Central memory CD4-positive, alpha-beta T cell (primary cell): Measurements from ENCODE around the gene CD58.

ENCODE experiments used
- DNase-seq: peaks from one replicate; pipeline ENCODE4 v3.0.0; 2022

The CD58 gene

DNA sequence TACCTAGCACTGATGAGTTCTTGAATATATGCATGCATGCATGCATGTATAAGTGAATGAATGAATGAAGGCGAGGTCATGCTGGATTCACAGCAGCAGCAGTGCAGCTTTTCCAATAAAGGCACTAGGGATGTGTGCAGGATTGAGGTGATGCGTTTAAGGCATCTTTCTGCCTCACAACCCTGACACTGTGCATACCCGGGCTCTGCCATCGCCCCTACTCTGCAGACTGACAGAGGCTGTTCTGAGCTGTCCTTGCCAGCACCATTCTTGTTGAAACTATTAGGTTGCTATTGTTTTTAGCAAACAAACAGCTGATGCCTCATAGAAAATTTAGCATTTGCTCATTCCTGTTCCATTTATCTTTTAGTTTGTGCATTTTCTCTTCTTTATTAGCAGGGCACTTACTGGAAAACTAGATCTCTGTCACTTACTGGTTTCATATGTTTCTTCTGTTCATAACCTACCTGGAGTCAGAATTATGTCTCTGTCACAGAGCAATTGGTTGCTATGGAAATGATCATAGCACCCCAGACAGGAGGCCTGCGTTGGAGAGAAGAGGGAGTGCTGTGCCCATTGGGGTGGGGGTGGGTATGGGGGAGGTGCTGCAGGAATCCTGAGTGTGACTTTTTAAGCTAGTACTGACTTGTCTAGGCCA lies 79.0 kb downstream of the CD58 start:
- DNase-seq: no peak

DNA sequence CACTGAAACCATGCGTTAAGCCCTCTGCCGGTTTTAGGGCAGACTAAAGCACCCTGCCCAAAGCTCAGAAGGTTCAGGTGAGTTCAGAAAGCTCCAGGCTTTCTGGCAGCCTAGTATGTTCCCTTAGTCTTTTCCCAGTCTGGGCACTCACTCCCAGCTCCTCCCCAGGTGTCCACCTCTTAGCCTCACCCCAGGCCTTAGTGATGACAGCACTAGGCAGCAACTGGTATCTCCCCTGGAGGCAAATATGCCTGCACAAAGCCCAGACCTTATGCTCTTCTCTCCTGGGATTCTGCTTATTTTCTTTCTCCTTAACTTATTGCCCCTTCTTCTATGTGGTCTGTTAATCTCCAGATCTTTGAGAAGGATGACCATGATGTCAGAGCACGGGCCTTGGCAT lies 80.2 kb downstream of the CD58 start:
- DNase-seq: no peak

DNA sequence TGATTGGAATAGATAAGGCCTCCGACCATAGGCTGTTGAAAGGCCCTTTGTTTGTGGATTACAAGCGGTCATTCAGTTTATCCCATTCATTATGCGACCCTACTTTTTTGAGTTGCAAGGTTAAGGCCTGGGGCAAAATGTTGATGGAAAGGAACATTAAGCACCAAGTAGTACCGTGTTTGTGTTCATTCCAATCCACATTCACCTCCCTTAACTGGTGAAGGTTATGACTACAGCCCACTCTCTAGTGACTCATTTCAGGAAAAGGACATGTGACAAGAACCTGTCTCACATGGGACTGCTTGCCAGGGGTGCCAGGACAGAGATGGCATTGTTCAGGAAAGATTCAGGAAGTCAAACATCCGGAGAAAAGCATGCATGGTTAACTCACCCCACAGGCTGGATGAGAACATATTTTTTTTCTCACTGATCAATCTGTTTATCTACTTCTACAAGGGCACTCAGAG lies 81.6 kb downstream of the CD58 start:
- DNase-seq: no peak

DNA sequence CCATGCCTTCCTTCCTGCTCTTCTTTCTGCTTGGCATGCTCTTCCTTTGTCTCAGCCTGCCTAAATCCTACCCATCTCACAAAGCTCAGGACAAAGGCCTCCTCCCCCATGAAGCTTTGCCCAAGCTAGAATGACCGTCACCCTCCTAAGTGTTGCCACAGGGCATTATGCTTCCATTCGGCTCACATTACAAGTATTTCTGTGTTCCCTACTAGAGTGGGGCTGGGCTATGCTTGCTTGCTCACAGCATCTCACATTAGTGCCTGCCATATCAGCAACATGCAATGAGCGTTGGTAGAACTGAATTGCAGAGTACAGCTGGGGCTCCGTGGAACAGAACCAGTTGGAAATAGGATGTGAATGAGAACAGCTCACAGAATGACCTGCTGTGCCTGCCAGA lies 82.8 kb downstream of the CD58 start:
- DNase-seq: no peak

DNA sequence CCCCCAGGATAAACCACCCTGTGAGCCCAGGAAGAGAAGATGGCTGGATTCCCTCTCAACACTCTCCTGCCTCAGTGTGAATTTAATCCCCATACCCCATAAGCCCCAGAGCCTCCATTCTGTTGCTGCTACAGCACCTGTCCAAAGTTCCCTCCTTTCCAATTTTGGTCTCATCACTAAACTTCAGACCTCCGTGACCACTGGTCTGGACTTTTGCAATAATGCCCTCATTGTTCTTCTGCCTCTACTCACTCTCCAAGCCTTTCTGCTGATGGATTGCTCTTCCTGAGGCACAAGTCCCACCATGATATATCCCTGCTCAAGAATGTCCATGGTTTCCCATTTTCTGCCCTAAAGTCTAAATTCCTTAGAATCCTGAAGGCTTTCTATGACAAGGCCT lies 83.2 kb downstream of the CD58 start:
- DNase-seq: no peak

DNA sequence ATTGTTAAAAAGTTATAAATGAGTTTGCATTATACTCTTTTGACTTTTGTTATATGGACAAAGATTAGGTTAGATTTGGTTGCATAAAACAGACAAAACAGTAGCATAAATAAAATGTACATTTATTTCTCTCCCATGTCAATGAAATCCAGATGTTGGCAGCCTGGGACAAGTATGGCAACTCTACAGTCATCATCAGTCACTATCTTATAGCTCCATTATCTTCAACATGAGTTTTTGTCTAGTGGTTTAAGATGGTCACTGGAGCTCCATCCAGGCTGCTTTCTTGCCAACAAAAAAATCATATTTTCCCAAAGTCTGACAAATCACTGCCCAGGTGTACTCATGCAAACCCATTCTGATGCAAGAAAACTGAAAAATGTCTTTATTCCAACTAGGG lies 83.8 kb downstream of the CD58 start:
- DNase-seq: no peak

DNA sequence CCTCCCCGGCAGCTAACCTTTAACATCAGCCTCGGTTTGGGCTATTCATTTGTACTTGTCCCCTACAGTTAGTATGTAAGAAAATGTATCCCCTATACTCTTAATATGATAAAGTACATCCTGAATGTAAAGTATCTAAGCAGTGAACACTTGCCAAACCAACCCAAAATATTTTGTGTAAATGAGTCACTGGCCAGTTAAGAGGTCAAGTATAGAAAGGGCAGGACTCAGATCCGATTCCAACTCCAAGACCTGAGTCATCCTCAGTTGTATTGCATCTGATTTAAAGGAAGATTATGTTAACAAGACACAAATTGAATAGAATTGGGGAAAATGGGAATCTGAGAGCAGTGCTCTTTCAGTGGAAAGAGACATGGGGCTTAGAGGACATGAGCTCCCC lies 84.4 kb downstream of the CD58 start:
- no peak for DNase-seq

DNA sequence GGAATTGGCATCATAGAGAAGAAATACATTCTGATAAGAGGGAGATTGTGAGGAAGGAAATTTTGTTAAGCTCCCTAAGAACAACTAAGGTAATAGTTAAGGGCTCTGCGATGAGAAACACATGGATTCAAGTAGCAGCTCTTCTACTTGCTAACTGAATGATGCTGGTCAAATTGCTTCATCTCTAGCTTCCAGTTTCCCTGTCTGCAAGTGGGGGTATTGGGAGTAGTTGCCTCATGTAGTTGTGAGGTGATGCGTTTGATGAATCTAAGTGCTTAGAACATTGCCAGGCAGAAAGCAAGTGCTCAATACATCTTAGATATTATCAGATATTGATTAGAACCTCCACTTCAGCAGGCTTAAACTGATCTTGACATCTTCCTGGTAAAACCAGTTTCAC lies 84.8 kb downstream of the CD58 start:
- no peak for DNase-seq

DNA sequence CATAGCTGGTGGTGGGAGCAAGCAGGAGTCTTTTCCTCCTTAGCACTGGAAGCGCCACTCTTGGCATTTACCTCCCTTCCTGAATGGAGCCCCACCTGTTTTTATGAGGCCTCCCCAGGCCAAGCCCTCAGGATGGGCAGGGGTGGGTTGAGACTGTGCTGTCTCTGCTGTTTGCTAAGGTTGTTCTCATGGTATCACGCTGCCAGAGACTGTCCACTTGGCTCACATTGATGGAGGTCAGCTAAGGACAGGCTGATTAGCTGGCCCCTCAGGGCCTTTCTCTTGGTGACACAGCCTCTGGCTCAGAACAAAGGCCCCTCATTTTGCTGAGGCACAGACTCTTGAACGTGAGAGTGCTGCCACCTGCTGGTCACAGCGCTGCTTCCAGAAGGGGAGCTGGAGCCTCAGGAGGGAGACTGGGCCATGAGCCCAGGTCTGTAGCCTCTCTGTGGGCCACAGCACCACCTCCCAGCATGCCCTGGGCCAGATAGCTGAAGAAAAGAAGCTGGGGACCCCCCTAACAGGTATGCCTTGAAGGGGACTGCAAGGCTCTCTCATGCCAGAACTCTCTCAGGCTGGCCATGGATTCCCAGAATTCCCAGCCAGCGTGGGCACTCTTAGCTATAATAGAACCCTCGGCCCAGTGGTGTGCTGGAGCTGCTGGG lies 85.6 kb downstream of the CD58 start:
- DNase-seq: peak; percentile 71

DNA sequence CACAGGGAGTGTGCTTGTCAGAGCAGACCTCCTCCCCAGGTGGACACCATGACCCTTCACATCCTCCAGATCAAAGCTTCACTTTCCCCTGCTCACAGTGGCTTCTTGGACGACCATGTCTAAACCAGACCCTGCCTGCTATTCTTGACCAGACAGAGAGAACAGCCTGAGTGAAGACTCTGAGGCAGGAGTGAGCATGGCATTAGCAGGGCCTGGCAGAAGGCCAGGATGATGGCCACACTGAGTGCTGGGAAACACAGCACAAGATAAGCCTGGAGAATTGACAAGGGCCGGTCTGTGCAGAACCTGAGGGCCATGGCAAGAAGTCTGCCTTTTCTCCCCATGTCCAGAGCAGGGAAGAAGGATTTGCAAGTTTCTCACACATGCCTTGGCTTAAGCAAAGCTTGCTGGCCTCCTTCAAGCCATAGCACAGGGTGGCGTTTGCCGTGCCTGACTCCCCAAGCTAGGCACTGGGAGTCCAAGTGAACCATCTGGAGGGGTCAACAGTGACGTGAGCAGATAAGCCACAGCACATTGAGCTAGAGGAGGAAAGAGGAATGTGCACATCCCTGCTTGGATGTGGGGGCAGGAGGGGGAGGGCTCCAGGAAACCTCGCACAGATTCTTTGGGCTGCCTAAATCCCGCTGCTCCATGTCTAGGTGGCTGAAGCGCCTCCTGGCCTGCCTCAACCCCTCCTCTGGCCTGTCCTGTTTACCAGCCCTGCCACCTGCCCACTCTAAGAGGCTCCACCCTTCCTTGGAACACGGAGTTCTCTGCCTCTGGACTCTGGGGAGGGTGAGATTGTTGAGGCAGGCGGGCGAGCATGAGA lies 87.1 kb downstream of the CD58 start:
- no peak for DNase-seq

DNA sequence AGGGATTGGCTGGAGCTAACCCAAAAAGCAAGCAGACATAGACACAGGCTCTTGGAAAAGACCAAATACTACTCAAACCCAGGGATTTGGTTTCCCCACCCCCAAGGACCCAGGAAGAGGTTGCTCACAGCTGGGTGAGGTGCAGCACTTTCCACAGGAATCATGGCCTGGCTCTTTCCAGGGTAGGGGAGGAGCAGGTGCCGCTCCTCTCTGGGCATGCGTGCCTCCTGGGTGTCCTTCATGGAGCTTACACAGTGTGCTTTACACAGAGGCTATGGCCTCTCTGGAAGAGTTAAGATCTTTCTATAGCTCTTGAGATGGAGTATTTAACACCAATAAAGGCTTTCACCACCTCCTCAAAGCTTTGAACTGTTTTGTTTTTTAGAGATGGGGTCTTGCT lies 88.3 kb downstream of the CD58 start:
- DNase-seq: no peak

DNA sequence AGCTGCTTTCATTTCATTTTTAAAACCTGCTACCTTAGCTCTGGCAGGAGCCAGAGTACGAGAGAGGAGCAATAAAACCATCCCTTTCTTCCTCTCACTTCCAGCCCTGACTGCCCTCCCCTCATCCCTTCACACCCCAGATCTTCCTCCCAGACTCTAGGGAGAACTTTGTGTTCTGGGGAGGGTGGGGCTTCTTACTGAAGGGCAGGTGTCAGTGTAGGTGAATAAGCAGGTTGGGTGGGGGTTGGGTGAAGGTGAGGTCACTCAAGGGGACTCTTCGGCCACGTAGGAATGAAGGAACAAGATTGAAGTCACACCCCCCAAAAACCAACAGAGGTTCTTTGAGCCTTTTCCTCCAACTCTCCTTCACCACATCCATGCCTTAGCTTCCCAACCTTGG lies 88.9 kb downstream of the CD58 start:
- no peak for DNase-seq

DNA sequence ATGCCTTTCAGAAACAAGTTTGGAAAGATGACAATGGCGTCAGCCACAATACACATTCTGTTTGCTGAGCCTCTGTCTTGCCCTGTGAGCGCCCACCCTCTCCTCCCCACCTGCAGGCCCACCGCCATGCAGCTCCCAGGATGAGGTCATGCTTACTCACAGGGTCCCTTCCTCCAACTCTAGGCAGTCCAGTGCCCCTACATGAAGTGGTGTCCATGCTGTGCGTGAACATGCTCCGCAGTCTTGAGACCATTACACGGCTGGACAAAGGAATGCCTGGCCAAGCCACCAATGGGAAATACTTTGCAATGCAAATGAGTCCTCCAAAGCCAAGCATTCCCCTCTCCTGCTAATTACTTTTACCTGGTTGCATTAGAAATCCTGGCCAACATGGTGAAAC lies 92.2 kb downstream of the CD58 start:
- DNase-seq: no peak

DNA sequence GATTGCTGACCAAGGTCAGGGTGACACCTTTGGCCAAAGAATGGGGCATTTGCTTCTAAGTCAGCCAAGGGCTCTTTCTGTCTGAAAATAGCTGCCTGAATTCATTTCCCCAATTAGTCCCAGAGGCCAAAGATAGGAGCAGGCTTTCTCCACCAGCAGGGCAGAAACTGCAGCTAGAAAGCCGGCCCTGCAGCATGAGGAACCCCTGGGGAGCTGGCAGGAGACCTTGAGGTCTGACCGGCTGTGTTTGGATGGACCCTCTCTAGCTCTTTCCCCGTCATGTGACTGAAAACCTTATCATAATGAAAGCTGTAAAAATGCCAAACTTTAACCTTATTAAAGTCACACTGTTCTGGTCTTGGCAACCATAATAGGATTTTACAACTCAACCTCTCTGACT lies 93.4 kb downstream of the CD58 start:
- no peak for DNase-seq

DNA sequence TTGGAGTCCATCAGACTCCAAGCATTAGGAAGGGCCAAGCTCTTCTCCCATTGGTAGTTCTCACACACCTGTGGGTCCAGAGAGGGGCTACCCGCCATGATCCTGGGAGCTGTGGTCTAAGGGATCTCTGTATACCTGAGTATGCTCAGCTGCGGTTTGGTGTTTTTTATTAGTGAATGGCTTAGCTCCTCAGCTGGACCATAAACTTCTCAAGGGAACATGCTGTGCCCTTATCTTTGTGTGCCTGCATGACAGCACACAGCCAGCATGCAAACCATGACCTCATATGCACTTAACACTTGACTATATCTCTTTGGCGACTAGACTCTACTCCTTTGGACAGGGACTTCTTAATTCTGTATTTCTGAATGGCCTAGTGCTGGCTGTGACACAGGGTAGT lies 94.5 kb downstream of the CD58 start:
- no peak for DNase-seq

DNA sequence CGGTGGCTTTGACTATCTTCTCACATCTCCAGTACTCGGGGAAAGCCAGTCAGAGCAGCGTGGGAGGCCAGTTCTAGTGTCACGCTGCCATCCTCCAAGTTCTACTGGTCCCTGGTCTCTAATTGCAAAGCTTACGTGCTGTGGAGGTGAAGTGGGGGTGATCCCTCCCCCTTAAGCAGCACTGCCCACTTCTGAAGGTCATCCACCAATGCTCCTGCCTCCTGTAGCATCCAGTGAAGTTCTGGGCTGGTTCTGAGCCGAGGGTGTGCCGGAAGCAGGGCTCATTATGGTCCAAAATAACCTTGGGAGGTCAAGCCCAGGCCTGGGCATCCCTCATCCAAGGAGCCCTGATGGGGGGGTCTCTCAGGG lies 95.0 kb downstream of the CD58 start:
- no peak for DNase-seq

DNA sequence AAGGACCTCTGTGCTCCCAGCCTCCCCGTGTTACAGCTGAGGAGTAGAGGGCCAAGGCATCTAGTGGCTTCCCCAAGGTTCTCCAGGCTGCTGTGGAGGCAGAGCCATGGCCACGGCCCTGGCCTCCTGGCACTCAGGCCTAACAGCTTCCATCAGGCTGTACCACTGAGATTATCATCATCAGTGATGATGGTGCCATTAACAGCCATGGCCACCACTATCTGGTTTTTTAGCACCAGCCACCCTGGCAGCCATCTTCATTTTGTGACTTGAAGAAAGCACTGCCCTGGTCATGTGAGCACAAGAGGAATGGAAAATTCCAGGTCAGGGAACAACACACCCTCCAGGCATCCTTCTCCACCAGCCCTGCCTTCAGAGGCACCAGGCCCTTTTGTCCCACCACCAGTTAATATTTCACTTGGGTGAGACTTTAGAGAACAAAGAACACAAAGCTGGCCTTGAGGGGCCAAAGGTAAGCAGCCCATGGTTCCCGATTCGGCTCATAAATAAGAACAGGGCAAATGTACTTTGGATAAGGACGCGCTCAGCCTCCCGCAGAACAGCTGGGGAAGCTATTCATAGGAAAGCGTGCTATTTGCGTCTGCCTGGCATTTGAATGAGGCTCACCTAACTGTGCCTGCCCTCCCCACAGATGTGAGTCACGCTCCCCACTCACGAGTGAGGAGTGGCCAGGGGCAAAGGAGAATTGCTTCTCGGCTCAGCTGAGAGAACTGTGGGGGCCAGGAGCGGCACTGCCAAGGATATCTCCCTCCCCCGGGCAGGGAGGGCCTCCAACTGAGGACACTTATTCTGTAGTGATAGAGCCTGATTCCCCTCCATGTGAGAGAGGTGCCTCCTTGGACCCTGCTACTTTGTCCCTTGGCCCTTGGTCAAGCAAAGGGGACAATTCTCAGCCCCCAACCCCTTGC lies 95.6 kb downstream of the CD58 start:
- DNase-seq: no peak

DNA sequence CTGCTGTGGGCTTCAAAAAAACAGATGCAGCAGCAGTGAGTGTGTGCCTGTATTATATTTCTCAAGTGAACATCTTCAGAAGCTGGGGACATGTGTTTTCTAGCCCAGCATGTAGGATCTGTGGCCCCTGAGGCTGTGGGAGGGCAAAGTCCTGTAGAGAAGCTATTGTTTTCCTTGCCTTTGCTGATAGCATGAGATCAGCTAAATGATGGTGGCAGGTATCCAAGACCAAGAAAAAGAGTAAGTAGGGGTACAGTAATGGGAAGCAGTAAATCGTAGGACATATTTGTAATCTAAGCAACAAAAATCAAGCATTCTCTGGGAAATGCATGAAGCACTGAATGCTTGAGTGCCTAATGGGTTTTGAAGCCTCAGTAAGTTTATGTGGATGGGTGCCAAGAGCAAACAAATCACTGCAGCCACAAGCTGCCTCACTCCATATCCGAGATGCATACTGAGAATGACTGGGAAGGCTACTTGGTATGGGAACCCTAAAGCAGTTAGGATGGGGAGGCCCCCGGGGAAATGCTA lies 98.3 kb downstream of the CD58 start:
- DNase-seq: no peak

DNA sequence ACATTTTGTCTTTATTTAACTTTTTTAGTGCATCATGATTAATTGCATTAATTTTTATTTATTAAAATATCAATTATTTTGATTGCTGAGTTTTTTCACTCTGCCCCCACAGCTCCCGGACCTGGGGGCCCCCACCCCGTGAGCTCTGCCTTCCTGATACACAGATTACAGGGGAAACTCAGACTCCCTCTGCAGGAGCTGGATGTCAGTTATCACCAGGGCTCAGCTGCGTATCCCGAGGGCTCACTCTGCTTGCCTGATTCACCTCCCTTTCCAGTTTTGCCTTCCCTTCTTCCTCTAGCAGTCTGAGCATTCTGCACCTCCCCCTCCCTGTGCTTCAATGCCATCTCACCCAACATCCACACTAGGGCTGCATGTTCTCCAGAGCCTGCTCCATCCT lies 99.6 kb downstream of the CD58 start:
- DNase-seq: no peak

DNA sequence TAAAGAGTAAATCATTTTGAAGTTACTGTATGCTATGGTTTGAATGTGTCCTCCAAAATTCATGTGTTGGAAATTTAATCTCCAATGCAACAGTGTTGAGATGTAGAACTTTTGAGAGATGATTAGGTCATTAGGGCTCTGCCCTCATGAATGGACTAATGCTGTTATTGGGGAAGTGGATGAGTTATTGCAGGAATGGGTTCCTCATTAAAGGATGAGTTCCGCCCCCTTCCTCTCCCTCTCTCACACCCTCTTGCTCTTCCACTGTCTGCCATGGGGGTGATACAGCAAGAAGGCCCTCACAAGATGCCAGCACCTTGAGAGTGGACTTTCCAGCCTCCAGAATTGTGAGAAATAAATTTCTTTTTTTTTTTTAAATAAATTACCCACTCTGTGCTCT lies 100.2 kb downstream of the CD58 start:
- DNase-seq: no peak

DNA sequence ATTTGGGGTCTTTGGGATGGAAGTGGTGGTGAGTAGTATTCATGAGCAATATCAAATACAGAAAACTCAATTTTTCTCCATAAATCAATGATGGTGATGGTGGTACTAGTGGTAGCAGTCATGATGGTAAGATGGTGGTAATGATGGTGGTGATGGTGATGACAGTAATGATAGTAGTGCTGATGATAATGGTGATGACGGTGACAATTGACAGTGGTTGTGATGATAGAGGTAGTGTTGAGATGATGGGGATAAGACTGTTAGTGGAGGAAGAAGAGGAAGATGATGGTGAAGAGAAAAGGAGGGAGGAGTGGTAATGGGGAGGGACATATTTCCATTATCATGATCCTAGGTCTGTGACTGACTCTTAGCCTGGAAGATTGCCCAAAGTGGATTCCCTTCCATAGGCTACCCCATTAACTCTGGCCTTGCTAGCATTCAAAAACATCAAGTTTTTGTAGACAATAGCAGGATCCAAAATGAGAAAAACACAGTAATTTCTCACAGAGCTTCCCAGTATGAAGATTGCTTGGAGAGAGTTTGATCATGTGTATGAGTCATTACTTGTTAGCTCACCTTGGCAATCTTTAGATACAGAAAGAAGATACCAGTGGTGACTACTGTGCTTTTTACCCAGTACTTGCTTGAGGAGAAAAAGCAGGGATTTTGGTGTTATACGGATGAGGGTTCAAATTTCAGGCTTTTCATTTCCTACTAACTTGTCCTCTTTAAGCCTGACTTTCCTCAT lies 103.8 kb downstream of the CD58 start:
- DNase-seq: no peak
